Measurements from ENCODE around the gene TAS2R3.

Gene TAS2R3

GRCh38 chr7:141729020-141729419 is 34.9 kb upstream of the TAS2R3 start:
- H3F3A ChIP-seq (ENCODE audit: insufficient read depth, low read length): no peaks in the 10 kb centered on the region
- H3K4me2 ChIP-seq (ENCODE audit: low read depth, low read length): no peak overlapping the region
- no peak overlapping the region for H3K27ac ChIP-seq (ENCODE audit: low read length)
- no peak overlapping the region for H3K4me3 ChIP-seq (ENCODE audit: low read length)
- no peaks in the 10 kb centered on the region for H3K79me2 ChIP-seq (ENCODE audit: low read length)
- no peaks in the 10 kb centered on the region for H3K9me2 ChIP-seq (replicated peaks; ENCODE audit: insufficient read depth, low read length)
- no peak for DNase-seq
- H4K20me1 ChIP-seq (ENCODE audit: insufficient read depth, low read length): no peaks in the 10 kb centered on the region
- H3K9ac ChIP-seq (ENCODE audit: low read length): no peak overlapping the region
- no peaks in the 10 kb centered on the region for H3K9me3 ChIP-seq (replicated peaks; ENCODE audit: insufficient read depth, low read length)
- H2AFZ ChIP-seq (ENCODE audit: low read length): no peak overlapping the region
- H3K27me3 ChIP-seq (replicated peaks; ENCODE audit: insufficient read depth, low read length): no peaks in the 10 kb centered on the region
- H3K36me3 ChIP-seq (replicated peaks; ENCODE audit: insufficient read depth, low read length): no peaks in the 10 kb centered on the region
- no peaks in the 10 kb centered on the region for H3K4me1 ChIP-seq (ENCODE audit: low read length)
- no peak for TF ChIP-seq EZH2 (optimal IDR thresholded peaks at IDR 0.05; ENCODE audit: low read depth, low read length)
- no peak for TF ChIP-seq EZH2phosphoT487 (IDR thresholded peaks at IDR 0.05; ENCODE audit: low read length)
- TF ChIP-seq CTCF (IDR thresholded peaks at IDR 0.05; ENCODE audit: low read length): no peak

GRCh38 chr7:141731476-141732149 is 32.3 kb upstream of the TAS2R3 start:
- H3K9ac ChIP-seq (ENCODE audit: low read length): no peak overlapping the region

GRCh38 chr7:141737118-141737835 is 26.6 kb upstream of the TAS2R3 start:
- peaks cover 42% of the 10 kb centered on the region for H3K79me2 ChIP-seq (ENCODE audit: low read length)
- H3K9ac ChIP-seq (ENCODE audit: low read length): peak overlapping the region; percentile 75
- H3K9me2 ChIP-seq (replicated peaks; ENCODE audit: insufficient read depth, low read length): no peaks in the 10 kb centered on the region
- no peak for TF ChIP-seq EZH2phosphoT487 (IDR thresholded peaks at IDR 0.05; ENCODE audit: low read length)
- no peaks in the 10 kb centered on the region for H3K9me3 ChIP-seq (replicated peaks; ENCODE audit: insufficient read depth, low read length)
- H3K27me3 ChIP-seq (replicated peaks; ENCODE audit: insufficient read depth, low read length): no peaks in the 10 kb centered on the region
- H3K27ac ChIP-seq (ENCODE audit: low read length): peak overlapping the region; percentile 74; the same call in 1 of the 2 replicates
- peaks cover 11% of the 10 kb centered on the region for H3F3A ChIP-seq (ENCODE audit: insufficient read depth, low read length)
- H4K20me1 ChIP-seq (ENCODE audit: insufficient read depth, low read length): no peaks in the 10 kb centered on the region
- DNase-seq: peak; percentile 42
- peak overlapping the region; percentile 68 for H3K4me3 ChIP-seq (ENCODE audit: low read length)
- no peaks in the 10 kb centered on the region; the same call in 1 of the 2 replicates for H3K36me3 ChIP-seq (replicated peaks; ENCODE audit: insufficient read depth, low read length)
- H3K4me1 ChIP-seq (ENCODE audit: low read length): peaks cover 14% of the 10 kb centered on the region
- H2AFZ ChIP-seq (ENCODE audit: low read length): peak overlapping the region; percentile 93
- peak overlapping the region; percentile 79 for H3K4me2 ChIP-seq (ENCODE audit: low read depth, low read length)

More at GRCh38 chr7:141731476-141732149, 32.3 kb upstream of the TAS2R3 start:
- Histone ChIP-seq H3K9me3 (replicated peaks; ENCODE audit: insufficient read depth, low read length) (no peaks in the 10 kb centered on the region), H3K36me3 (replicated peaks; ENCODE audit: insufficient read depth, low read length) (no peaks in the 10 kb centered on the region), H3F3A (ENCODE audit: insufficient read depth, low read length) (no peaks in the 10 kb centered on the region), H3K9me2 (replicated peaks; ENCODE audit: insufficient read depth, low read length) (no peaks in the 10 kb centered on the region), H3K27me3 (replicated peaks; ENCODE audit: insufficient read depth, low read length) (no peaks in the 10 kb centered on the region), H4K20me1 (ENCODE audit: insufficient read depth, low read length) (no peaks in the 10 kb centered on the region), H3K79me2 (ENCODE audit: low read length) (no peaks in the 10 kb centered on the region), H2AFZ (ENCODE audit: low read length) (no peak overlapping the region), H3K27ac (ENCODE audit: low read length) (no peak overlapping the region), H3K4me1 (ENCODE audit: low read length) (no peaks in the 10 kb centered on the region), H3K4me2 (ENCODE audit: low read depth, low read length) (no peak overlapping the region), H3K4me3 (ENCODE audit: low read length) (no peak overlapping the region)
- TF ChIP-seq CTCF (IDR thresholded peaks at IDR 0.05; ENCODE audit: low read length) (no peak), EZH2phosphoT487 (IDR thresholded peaks at IDR 0.05; ENCODE audit: low read length) (no peak), EZH2 (optimal IDR thresholded peaks at IDR 0.05; ENCODE audit: low read depth, low read length) (no peak)
- no peak for DNase-seq

Data from MM.1S (cell line).